ENCODE data around the gene NAT16. TPM values are rescaled to one million over a fixed set of nuclear protein-coding genes. Genes with fewer than 3 reads are reported as not detected.

Gene NAT16
- total and polyA plus RNA-seq, 2 of the 13 experiments (the other 11 are each of a cell fraction or from before 2014, with no cell fraction given): 0.04 TPM; not detected in 1

GRCh38 chr7:101163279-101164070, 16.6 kb downstream of the NAT16 start (continued):
- TF ChIP-seq FLYWCH1 (CRISPR knock-in tag; IDR thresholded peaks at IDR 0.05) (no peak), SNAI1 (CRISPR knock-in tag; IDR thresholded peaks at IDR 0.05; ENCODE audit: borderline replicate concordance) (no peak), ZSCAN22 (CRISPR knock-in tag; IDR thresholded peaks at IDR 0.05) (no peak), ZNF205 (CRISPR knock-in tag; IDR thresholded peaks at IDR 0.05) (no peak), NFATC3 (CRISPR knock-in tag; IDR thresholded peaks at IDR 0.05) (no peak), ZBTB49 (CRISPR knock-in tag; IDR thresholded peaks at IDR 0.05; ENCODE audit: borderline replicate concordance) (no peak), HNF1B (CRISPR knock-in tag; IDR thresholded peaks at IDR 0.05) (no peak), ZNF607 (CRISPR knock-in tag; IDR thresholded peaks at IDR 0.05; ENCODE audit: borderline replicate concordance) (no peak), GABPA (IDR thresholded peaks at IDR 0.05; ENCODE audit: low read depth, low read length) (peak; percentile 29; the same call in 1 of the 2 replicates), GABPA (CRISPR knock-in tag; IDR thresholded peaks at IDR 0.05; ENCODE audit: low read depth) (no peak), EP300 (IDR thresholded peaks at IDR 0.05; ENCODE audit: low read depth in 2 of 2, low read length in 2 of 2) (no peak), EP300 (CRISPR knock-in tag; IDR thresholded peaks at IDR 0.05; ENCODE audit: borderline replicate concordance) (no peak), SIN3B (IDR thresholded peaks at IDR 0.05; ENCODE audit: low read length) (no peak), ARID3A (IDR thresholded peaks at IDR 0.05; ENCODE audit: low read depth, low read length) (no peak), ZFX (CRISPR knock-in tag; IDR thresholded peaks at IDR 0.05; ENCODE audit: low read depth) (no peak), KLF6 (CRISPR knock-in tag; IDR thresholded peaks at IDR 0.05) (no peak), REST (IDR thresholded peaks at IDR 0.05; ENCODE audit: borderline replicate concordance in 1 of 2, low read depth in 1 of 2, low read length in 2 of 2) (peak in 1 of 2 experiments; percentile 13; a peak in 3 of 4 replicates)
